ENCODE data around the gene RPL26.

DNA sequence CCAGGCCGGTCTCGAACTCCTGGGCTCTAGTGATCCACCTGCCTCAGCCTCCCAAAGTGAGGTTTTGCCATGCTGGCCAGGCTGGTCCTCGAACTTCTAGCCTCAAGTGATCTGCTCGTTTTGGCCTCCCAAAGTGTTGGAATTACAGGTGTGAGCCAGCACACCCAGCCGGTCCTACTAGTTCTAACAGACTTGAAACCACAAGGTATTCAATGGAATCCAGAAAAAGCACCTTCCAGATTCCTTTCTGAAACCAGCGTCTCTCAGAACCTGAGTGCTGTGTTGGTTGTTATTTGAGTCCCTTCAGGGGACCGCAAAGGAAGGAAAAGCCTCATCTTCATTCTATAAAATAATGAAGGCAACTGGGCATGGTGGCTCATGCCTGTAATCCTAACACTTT, 10.6 kb downstream of the RPL26 start:
- no peak for TF ChIP-seq POLR2AphosphoS5 (IDR thresholded peaks at IDR 0.05; ENCODE audit: insufficient read depth, low read depth, low read length)
- no peak for TF ChIP-seq MAX (IDR thresholded peaks at IDR 0.05; ENCODE audit: insufficient read depth, insufficient read length)
- no peak for TF ChIP-seq CTCF (IDR thresholded peaks at IDR 0.05; ENCODE audit: extremely low read depth in 1 of 2, insufficient read depth in 1 of 2, low read depth in 1 of 2, low read length in 2 of 2)
- no peak for TF ChIP-seq FOS (IDR thresholded peaks at IDR 0.05; ENCODE audit: borderline replicate concordance, insufficient read depth, low read length)
- TF ChIP-seq POLR2A (IDR thresholded peaks at IDR 0.05; ENCODE audit: low read depth, low read length) = no peak
- TF ChIP-seq JUN (IDR thresholded peaks at IDR 0.05; ENCODE audit: borderline replicate concordance, insufficient read depth, insufficient read length, low read depth) = no peak

Data from endothelial cell of umbilical vein (primary cell).